ENCODE results near the gene USH2A. TPM values are rescaled to one million over a fixed set of nuclear protein-coding genes. Genes with fewer than 3 reads are reported as not detected.

USH2A gene
- polyA plus RNA-seq, 3 donors = not detected

DNA sequence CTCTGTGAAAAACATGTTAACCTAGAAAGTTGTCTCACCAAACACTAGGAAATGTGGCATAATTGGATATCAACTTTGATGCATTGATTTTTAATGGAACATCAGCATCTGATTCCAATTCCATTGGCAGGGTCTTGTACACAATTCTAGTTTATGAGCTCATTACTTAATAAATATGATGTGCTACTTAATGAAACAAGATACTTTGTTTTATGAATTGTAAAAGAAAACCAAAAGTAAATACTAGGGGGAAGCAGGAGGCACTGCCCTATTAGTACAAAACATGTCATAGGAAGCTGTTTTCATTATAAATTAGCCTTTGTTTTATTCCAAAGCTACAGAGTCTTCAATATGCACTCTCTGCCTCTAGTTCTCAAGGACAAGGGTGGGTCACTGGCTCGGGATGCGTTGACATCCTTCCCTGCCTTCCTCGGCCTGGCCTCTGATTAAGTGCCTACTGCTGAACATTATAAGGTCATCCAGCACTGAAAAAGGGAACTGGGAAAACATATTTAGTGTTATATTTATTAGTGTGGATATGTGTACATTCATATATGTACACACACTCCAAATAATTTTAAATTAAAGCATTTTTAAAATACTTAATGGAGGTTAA is 185.2 kb downstream of the USH2A start:
- no peaks in the 10 kb centered on the region for H3K79me2 ChIP-seq (ENCODE audit: insufficient read depth, low read length)
- Mint-ChIP-seq H3K27ac (no peak overlapping the region), H3K27me3 (ENCODE audit: low read depth in 3 of 3) (peaks cover 0 to 2% (median 0%) of the 10 kb centered on the region in 3 donors), H3K9me3 (peaks cover 0 to 3% (median 0%) of the 10 kb centered on the region in 7 donors), H3K4me3 (no peak overlapping the region), H3K4me1 (no peaks in the 10 kb centered on the region), H3K36me3 (no peaks in the 10 kb centered on the region)
- no peak for DNase-seq
- H3K27me3 ChIP-seq (ENCODE audit: control insufficient read depth in 2 of 2, insufficient read depth in 2 of 2, low read length in 2 of 2) = no peaks in the 10 kb centered on the region
- no peaks in the 10 kb centered on the region for H3K4me1 ChIP-seq (ENCODE audit: control insufficient read depth in 1 of 2, insufficient read depth in 2 of 2, low read length in 2 of 2)
- no peaks in the 10 kb centered on the region for H3K9me3 ChIP-seq (replicated peaks in 1 of 2; ENCODE audit: control insufficient read depth in 1 of 2, insufficient read depth in 1 of 2, low read length in 2 of 2)
- H3K27ac ChIP-seq (ENCODE audit: low read depth in 1 of 2, low read length in 2 of 2) = no peak overlapping the region
- no peaks in the 10 kb centered on the region for H4K20me1 ChIP-seq (ENCODE audit: insufficient read depth, low read length)
- H3K4me2 ChIP-seq (replicated peaks; ENCODE audit: extremely low read depth, low read length, poor library complexity, severe bottlenecking) = no peak overlapping the region
- no peak overlapping the region for H3K9ac ChIP-seq (ENCODE audit: insufficient read depth, low read length, poor library complexity, severe bottlenecking)
- H3K4me3 ChIP-seq (replicated peaks in 1 of 3; ENCODE audit: low read depth in 2 of 3, low read length in 3 of 3) = no peak overlapping the region
- H2AFZ ChIP-seq (ENCODE audit: insufficient read depth, low read depth, low read length, poor library complexity, severe bottlenecking) = no peak overlapping the region
- no peaks in the 10 kb centered on the region for H3K36me3 ChIP-seq (replicated peaks in 1 of 2; ENCODE audit: control insufficient read depth in 1 of 2, insufficient read depth in 2 of 2, low read length in 2 of 2)
- intact Hi-C loops (cut with micrococcal nuclease) = no loop called here
- TF ChIP-seq, protein P1, sequence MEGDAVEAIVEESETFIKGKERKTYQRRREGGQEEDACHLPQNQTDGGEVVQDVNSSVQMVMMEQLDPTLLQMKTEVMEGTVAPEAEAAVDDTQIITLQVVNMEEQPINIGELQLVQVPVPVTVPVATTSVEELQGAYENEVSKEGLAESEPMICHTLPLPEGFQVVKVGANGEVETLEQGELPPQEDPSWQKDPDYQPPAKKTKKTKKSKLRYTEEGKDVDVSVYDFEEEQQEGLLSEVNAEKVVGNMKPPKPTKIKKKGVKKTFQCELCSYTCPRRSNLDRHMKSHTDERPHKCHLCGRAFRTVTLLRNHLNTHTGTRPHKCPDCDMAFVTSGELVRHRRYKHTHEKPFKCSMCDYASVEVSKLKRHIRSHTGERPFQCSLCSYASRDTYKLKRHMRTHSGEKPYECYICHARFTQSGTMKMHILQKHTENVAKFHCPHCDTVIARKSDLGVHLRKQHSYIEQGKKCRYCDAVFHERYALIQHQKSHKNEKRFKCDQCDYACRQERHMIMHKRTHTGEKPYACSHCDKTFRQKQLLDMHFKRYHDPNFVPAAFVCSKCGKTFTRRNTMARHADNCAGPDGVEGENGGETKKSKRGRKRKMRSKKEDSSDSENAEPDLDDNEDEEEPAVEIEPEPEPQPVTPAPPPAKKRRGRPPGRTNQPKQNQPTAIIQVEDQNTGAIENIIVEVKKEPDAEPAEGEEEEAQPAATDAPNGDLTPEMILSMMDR (IDR thresholded peaks at IDR 0.05) = no peak
- no CpG with 5 or more reads among the region's 3 CpGs for WGBS (ENCODE audit: insufficient coverage)

DNA sequence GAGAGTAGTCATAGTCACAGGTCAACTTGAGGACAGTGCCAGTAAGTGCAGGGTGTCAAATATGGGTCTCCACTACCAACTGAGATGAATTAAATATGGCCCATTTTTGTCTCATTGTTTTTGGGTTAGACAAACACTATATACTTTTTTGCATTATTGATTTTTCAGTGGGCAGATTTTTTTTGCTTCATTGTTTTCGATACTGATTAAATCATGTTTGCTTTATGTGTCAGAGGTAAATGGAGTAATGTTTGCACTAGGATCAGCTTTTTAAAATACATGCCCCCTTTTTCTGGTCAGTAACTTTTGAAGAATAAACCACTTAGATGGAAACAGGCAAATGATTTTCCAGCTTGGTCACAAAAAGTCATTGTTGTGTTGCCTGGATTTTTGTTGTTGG is 199.0 kb downstream of the USH2A start:
- Mint-ChIP-seq H3K9me3 (peaks cover 0 to 3% (median 0%) of the 10 kb centered on the region in 7 donors), H3K27ac (peak overlapping the region in 1 of 7 donors; percentile 22), H3K4me3 (no peak overlapping the region), H3K4me1 (peaks cover 5% of the 10 kb centered on the region), H3K27me3 (ENCODE audit: low read depth in 3 of 3) (peaks cover 0 to 3% (median 2%) of the 10 kb centered on the region in 3 donors), H3K36me3 (no peaks in the 10 kb centered on the region)
- Histone ChIP-seq H2AFZ (ENCODE audit: insufficient read depth, low read depth, low read length, poor library complexity, severe bottlenecking) (no peak overlapping the region), H3K27ac (ENCODE audit: low read depth in 1 of 2, low read length in 2 of 2) (no peak overlapping the region), H3K36me3 (replicated peaks in 1 of 2; ENCODE audit: control insufficient read depth in 1 of 2, insufficient read depth in 2 of 2, low read length in 2 of 2) (no peaks in the 10 kb centered on the region), H3K27me3 (ENCODE audit: control insufficient read depth in 2 of 2, insufficient read depth in 2 of 2, low read length in 2 of 2) (no peaks in the 10 kb centered on the region), H3K79me2 (ENCODE audit: insufficient read depth, low read length) (no peaks in the 10 kb centered on the region), H3K4me1 (ENCODE audit: control insufficient read depth in 1 of 2, insufficient read depth in 2 of 2, low read length in 2 of 2) (no peaks in the 10 kb centered on the region), H3K4me2 (replicated peaks; ENCODE audit: extremely low read depth, low read length, poor library complexity, severe bottlenecking) (no peak overlapping the region), H3K4me3 (replicated peaks in 1 of 3; ENCODE audit: low read depth in 2 of 3, low read length in 3 of 3) (no peak overlapping the region), H3K9me3 (replicated peaks in 1 of 2; ENCODE audit: control insufficient read depth in 1 of 2, insufficient read depth in 1 of 2, low read length in 2 of 2) (no peaks in the 10 kb centered on the region), H4K20me1 (ENCODE audit: insufficient read depth, low read length) (no peaks in the 10 kb centered on the region), H3K9ac (ENCODE audit: insufficient read depth, low read length, poor library complexity, severe bottlenecking) (no peak overlapping the region)
- intact Hi-C loops (cut with micrococcal nuclease) = no loop called here
- no peak for DNase-seq
- WGBS (ENCODE audit: insufficient coverage) = no CpG with 5 or more reads among the region's 1 CpG
- TF ChIP-seq, protein P1 (IDR thresholded peaks at IDR 0.05) = no peak
